Measurements from ENCODE around the gene SEPTIN8.

DNA sequence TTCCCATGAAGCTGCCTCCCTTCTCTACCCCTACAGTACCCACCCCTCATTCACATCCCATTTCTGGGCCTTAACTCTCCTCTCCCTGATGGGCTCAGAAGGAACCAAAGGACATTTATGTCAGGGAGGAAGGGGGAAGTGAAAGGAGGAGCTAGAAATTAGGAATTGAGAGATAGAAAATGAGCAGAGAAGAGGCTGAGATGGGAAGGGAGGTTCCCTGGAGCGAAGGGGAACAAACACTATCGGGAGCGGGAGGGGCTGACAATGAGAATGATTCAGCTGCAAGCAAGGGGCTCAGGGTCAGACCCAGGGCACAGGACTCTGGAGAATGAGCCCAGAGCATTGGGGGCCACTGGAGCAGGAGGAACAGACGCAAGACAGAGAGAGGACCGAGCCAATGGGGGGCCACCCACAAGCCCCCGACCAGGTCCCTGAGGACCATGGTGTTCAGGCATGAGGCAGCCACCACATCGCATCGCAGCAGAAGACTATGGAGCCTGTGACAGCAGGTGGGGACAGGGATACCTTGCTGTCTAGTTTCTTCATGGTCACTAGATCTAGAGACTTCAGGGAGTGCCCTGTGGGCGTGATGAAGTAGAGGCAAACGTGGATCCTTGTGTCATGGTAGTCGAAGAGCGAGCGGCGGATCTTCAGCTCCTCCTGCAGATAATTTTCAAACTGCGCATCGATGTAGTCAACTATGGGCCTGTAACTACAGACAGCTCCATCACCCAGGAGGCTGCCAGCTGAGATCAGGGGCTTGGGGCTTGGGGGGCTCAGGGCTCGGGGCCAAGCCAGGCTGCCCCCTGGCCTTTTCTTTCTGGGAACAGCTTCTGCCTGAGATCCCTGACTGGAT lies 13.6 kb downstream of the SEPTIN8 start:
- no peak for TF ChIP-seq POLR2A (IDR thresholded peaks at IDR 0.05)
- TF ChIP-seq, protein P1, sequence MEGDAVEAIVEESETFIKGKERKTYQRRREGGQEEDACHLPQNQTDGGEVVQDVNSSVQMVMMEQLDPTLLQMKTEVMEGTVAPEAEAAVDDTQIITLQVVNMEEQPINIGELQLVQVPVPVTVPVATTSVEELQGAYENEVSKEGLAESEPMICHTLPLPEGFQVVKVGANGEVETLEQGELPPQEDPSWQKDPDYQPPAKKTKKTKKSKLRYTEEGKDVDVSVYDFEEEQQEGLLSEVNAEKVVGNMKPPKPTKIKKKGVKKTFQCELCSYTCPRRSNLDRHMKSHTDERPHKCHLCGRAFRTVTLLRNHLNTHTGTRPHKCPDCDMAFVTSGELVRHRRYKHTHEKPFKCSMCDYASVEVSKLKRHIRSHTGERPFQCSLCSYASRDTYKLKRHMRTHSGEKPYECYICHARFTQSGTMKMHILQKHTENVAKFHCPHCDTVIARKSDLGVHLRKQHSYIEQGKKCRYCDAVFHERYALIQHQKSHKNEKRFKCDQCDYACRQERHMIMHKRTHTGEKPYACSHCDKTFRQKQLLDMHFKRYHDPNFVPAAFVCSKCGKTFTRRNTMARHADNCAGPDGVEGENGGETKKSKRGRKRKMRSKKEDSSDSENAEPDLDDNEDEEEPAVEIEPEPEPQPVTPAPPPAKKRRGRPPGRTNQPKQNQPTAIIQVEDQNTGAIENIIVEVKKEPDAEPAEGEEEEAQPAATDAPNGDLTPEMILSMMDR (IDR thresholded peaks at IDR 0.05 in 4 of 5, conservative IDR thresholded peaks at IDR 0.05 in 1 of 5), result no peak
